ENCODE measurements around the gene DOCK10.

DNA sequence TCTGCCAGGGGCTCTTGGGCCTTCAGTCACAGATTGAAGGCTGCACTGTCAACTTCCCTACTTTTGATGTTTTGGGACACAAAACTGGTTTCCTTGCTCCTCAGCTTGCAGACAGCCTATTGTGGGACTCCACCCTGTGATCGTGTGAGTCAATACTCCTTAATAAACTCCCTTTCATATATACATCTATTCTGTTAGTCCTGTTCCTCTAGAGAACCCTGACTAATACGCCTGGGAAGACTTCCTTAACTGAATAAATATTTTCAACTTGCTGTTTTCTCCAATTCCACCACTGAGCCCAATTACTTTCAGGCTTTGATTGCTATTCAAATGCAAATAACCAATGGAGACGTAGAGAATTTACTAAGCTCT, 264.7 kb downstream of the DOCK10 start:
- TF ChIP-seq, protein P1, sequence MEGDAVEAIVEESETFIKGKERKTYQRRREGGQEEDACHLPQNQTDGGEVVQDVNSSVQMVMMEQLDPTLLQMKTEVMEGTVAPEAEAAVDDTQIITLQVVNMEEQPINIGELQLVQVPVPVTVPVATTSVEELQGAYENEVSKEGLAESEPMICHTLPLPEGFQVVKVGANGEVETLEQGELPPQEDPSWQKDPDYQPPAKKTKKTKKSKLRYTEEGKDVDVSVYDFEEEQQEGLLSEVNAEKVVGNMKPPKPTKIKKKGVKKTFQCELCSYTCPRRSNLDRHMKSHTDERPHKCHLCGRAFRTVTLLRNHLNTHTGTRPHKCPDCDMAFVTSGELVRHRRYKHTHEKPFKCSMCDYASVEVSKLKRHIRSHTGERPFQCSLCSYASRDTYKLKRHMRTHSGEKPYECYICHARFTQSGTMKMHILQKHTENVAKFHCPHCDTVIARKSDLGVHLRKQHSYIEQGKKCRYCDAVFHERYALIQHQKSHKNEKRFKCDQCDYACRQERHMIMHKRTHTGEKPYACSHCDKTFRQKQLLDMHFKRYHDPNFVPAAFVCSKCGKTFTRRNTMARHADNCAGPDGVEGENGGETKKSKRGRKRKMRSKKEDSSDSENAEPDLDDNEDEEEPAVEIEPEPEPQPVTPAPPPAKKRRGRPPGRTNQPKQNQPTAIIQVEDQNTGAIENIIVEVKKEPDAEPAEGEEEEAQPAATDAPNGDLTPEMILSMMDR (IDR thresholded peaks at IDR 0.05), result no peak
- TF ChIP-seq FOXP1 (CRISPR knock-in tag; IDR thresholded peaks at IDR 0.05; ENCODE audit: borderline replicate concordance) (no peak), MYBL2 (CRISPR knock-in tag; IDR thresholded peaks at IDR 0.05) (no peak)
